H1 (cell line): ENCODE measurements around the gene LINGO4. TPM values are rescaled to one million over a fixed set of nuclear protein-coding genes. Genes with fewer than 3 reads are reported as not detected.

Experiments used
- ATF2 ChIP-seq: IDR thresholded peaks from 2 replicates; pipeline ENCODE4 v1.6.1; 2012; ENCODE audit warnings: low read length, inconsistent platforms
- BCL11A ChIP-seq, 2 experiments: IDR thresholded peaks; one replicate each; pipeline ENCODE4 v1.6.1; 2011; ENCODE audit warnings: low read depth in 2 of 2, low read length in 2 of 2, mild to moderate bottlenecking in 2 of 2
- CTBP2 ChIP-seq: IDR thresholded peaks from 2 replicates; pipeline ENCODE4 v1.7.0; 2011; ENCODE audit warnings: borderline replicate concordance, mild to moderate bottlenecking, moderate library complexity, mixed read lengths, low read length; ENCODE audit not compliant: insufficient read depth, insufficient read length
- E2F6 ChIP-seq: IDR thresholded peaks from 2 replicates; pipeline ENCODE4 v1.6.1; 2012; ENCODE audit warnings: inconsistent platforms
- FOSL1 ChIP-seq: IDR thresholded peaks from 2 replicates; pipeline ENCODE4 v1.6.1; 2011; ENCODE audit warnings: mild to moderate bottlenecking, low read depth, low read length, moderate library complexity; ENCODE audit not compliant: insufficient read depth
- KDM4A ChIP-seq: IDR thresholded peaks from one replicate; pipeline ENCODE4 v1.7.1; 2012; ENCODE audit warnings: low read depth, mild to moderate bottlenecking, moderate library complexity, low read length, inconsistent platforms; ENCODE audit not compliant: severe bottlenecking
- MAX ChIP-seq: IDR thresholded peaks from 2 replicates; pipeline ENCODE4 v1.6.1; 2012; ENCODE audit warnings: inconsistent platforms
- POLR2A ChIP-seq, 2 experiments: IDR thresholded peaks; 1 replicate in 1 of 2; 2 replicates in 1 of 2; pipeline ENCODE4 v1.6.1; 2011; ENCODE audit warnings: low read depth in 2 of 2, low read length in 2 of 2, mild to moderate bottlenecking in 2 of 2; ENCODE audit errors: control extremely low read depth in 1 of 2
- RAD21 ChIP-seq, 2 experiments: IDR thresholded peaks in 1 of 2; conservative IDR thresholded peaks in 1 of 2; 2 replicates each; pipeline ENCODE4 v1.6.1; 2011; ENCODE audit warnings: low read depth in 2 of 2, low read length in 2 of 2, improper control_type of control experiment in 1 of 2, inconsistent platforms in 1 of 2, mild to moderate bottlenecking in 1 of 2, moderate library complexity in 1 of 2
- SAP30 ChIP-seq: fragments of 300-600 bp; sonication (generic); IDR thresholded peaks from 2 replicates; pipeline ENCODE4 v1.7.1; 2012; ENCODE audit warnings: low read length, moderate library complexity, mild to moderate bottlenecking, inconsistent platforms; ENCODE audit not compliant: insufficient read depth, insufficient replicate concordance
- SP4 ChIP-seq: IDR thresholded peaks from 2 replicates; pipeline ENCODE4 v1.6.1; 2012; ENCODE audit warnings: low read length, inconsistent platforms
- polyA plus RNA-seq, 7 experiments: library from polyadenylated mRNA; depleted of rRNA in 3 of 7; stranded (reverse) in 5 of 7; unstranded in 2 of 7; fragments of >200 nt in 5 of 7; fragments of 200-250 nt in 2 of 7; gene quantifications; 1 replicate in 5 of 7; 2 replicates in 1 of 7; 4 replicates in 1 of 7; pipeline versions ENCODE4 v1.2.1 to v1.2.3, GENCODE V29; 2011 to 2013; ENCODE audit warnings: missing spikeins in 2 of 7, mixed read lengths in 2 of 7
- total RNA-seq: library from RNA; stranded (reverse); fragmentation: NEBNext Ultra II Directional; extraction: Animal tissue kit (Norgen Biotek cat#: 25700); gene quantifications from 2 replicates; pipeline ENCODE4 v1.2.1, GENCODE V29; 2021

The LINGO4 gene
- total and polyA plus RNA-seq, 2 of the 8 experiments (the other 6 are each of a cell fraction or from before 2014, with no cell fraction given), result 0.03 TPM; not detected in 1

- TF ChIP-seq CTBP2 (peak; percentile 31), FOSL1 (no peak), E2F6 (peak; percentile 69; the same call in 1 of the 2 replicates), RAD21 (IDR thresholded peaks at IDR 0.05 in 1 of 2, conservative IDR thresholded peaks at IDR 0.05 in 1 of 2; ENCODE audit: low read depth in 2 of 2, low read length in 2 of 2) (peak in 1 of 2 experiments; percentile 10; a peak in 1 of 4 replicates), BCL11A (IDR thresholded peaks at IDR 0.05; ENCODE audit: low read depth in 2 of 2, low read length in 2 of 2) (no peak), ATF2 (0 out of 2 replicates have a peak, but pooled peaks have one; percentile 34), POLR2A (IDR thresholded peaks at IDR 0.05; ENCODE audit: control extremely low read depth in 1 of 2, low read depth in 2 of 2, low read length in 2 of 2) (peak; percentile 85 to 91), SP4 (no peak), SAP30 (no peak), MAX (peak; percentile 84; the same call in 1 of the 2 replicates), KDM4A (peak; percentile 61)
Observed at GRCh38 chr1:151839457-151840403, 34.5 kb upstream of the LINGO4 start, which contains the start of gene C2CD4D (continued).
